ENCODE measurements around the gene LRP1B.

DNA sequence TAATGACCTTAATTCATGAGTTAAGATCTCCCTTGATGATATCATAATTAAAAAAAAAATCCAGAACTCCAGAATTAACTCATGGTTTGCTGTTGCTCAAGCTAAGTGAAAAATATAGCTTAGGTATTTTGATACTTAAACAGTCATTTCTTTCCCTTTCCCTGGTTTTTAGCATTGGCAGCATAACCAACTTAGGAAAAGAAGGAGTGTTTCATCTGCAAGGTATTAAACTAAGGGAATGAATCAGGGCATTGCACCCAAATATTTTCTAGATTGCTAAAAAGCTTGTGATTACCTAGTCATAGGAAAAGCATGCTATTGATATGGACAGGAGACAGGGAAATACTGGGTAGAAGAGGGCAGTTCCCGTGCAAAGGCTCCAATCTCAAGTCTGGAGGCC, 207.2 kb downstream of the LRP1B start:
- no peak for TF ChIP-seq EZH2 (IDR thresholded peaks at IDR 0.05; ENCODE audit: borderline replicate concordance, low read length)
- TF ChIP-seq, protein P1, sequence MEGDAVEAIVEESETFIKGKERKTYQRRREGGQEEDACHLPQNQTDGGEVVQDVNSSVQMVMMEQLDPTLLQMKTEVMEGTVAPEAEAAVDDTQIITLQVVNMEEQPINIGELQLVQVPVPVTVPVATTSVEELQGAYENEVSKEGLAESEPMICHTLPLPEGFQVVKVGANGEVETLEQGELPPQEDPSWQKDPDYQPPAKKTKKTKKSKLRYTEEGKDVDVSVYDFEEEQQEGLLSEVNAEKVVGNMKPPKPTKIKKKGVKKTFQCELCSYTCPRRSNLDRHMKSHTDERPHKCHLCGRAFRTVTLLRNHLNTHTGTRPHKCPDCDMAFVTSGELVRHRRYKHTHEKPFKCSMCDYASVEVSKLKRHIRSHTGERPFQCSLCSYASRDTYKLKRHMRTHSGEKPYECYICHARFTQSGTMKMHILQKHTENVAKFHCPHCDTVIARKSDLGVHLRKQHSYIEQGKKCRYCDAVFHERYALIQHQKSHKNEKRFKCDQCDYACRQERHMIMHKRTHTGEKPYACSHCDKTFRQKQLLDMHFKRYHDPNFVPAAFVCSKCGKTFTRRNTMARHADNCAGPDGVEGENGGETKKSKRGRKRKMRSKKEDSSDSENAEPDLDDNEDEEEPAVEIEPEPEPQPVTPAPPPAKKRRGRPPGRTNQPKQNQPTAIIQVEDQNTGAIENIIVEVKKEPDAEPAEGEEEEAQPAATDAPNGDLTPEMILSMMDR (conservative IDR thresholded peaks at IDR 0.05 in 1 of 2, IDR thresholded peaks at IDR 0.05 in 1 of 2; ENCODE audit: extremely low read depth in 1 of 2, insufficient read depth in 1 of 2, low read depth in 1 of 2, low read length in 2 of 2), result no peak
